H1 (cell line): ENCODE measurements around the gene TAS2R31.

Experiments used
- EP300 ChIP-seq, 2 experiments: IDR thresholded peaks; 1 replicate in 1 of 2; 2 replicates in 1 of 2; pipeline ENCODE4 v1.6.1; 2011 to 2012; ENCODE audit warnings: low read depth in 2 of 2, low read length in 2 of 2, mild to moderate bottlenecking in 2 of 2, borderline replicate concordance in 1 of 2, inconsistent platforms in 1 of 2, moderate library complexity in 1 of 2
- GABPA ChIP-seq: IDR thresholded peaks from 2 replicates; pipeline ENCODE4 v1.6.1; 2011; ENCODE audit warnings: mild to moderate bottlenecking, low read length, moderate library complexity, borderline replicate concordance; ENCODE audit not compliant: insufficient read depth
- HDAC2 ChIP-seq, 2 experiments: fragments of 300-600 bp in 1 of 2; sonication (generic) in 1 of 2; IDR thresholded peaks; 2 replicates each; pipeline ENCODE4 v1.6.1; 2011 to 2012; ENCODE audit warnings: low read depth in 2 of 2, low read length in 2 of 2, mild to moderate bottlenecking in 2 of 2, moderate library complexity in 2 of 2, borderline replicate concordance in 1 of 2, inconsistent platforms in 1 of 2
- HDAC6 ChIP-seq: IDR thresholded peaks from one replicate; pipeline ENCODE4 v1.7.1; 2012; ENCODE audit warnings: low read depth, mild to moderate bottlenecking, inconsistent platforms, low read length, moderate library complexity
- KDM1A ChIP-seq: fragments of 200-600, 300-600 bp; sonication (generic); IDR thresholded peaks from 2 replicates; pipeline ENCODE4 v1.7.1; 2016; ENCODE audit warnings: mild to moderate bottlenecking, low read length, borderline replicate concordance
- PHF8 ChIP-seq: fragments of 200-600 bp; sonication (generic); conservative IDR thresholded peaks from 2 replicates; pipeline ENCODE4 v1.7.1; 2012; ENCODE audit warnings: low read depth, mild to moderate bottlenecking, inconsistent platforms, low read length, moderate library complexity
- POLR2A ChIP-seq, 2 experiments: IDR thresholded peaks; 1 replicate in 1 of 2; 2 replicates in 1 of 2; pipeline ENCODE4 v1.6.1; 2011; ENCODE audit warnings: low read depth in 2 of 2, low read length in 2 of 2, mild to moderate bottlenecking in 2 of 2; ENCODE audit errors: control extremely low read depth in 1 of 2
- POU5F1 ChIP-seq: IDR thresholded peaks from 2 replicates; pipeline ENCODE4 v1.6.1; 2011; ENCODE audit warnings: low read depth, mild to moderate bottlenecking, low read length, moderate library complexity
- RAD21 ChIP-seq, 2 experiments: IDR thresholded peaks in 1 of 2; conservative IDR thresholded peaks in 1 of 2; 2 replicates each; pipeline ENCODE4 v1.6.1; 2011; ENCODE audit warnings: low read depth in 2 of 2, low read length in 2 of 2, improper control_type of control experiment in 1 of 2, inconsistent platforms in 1 of 2, mild to moderate bottlenecking in 1 of 2, moderate library complexity in 1 of 2
- SIN3A ChIP-seq, 2 experiments: IDR thresholded peaks in 1 of 2; conservative IDR thresholded peaks in 1 of 2; 2 replicates each; pipeline ENCODE4 v1.6.1; 2011 to 2012; ENCODE audit warnings: low read length in 2 of 2, improper control_type of control experiment in 1 of 2, low read depth in 1 of 2, mild to moderate bottlenecking in 1 of 2
- SP1 ChIP-seq: IDR thresholded peaks from 2 replicates; pipeline ENCODE4 v1.6.1; 2011; ENCODE audit warnings: low read depth, low read length
- SRF ChIP-seq: IDR thresholded peaks from 2 replicates; pipeline ENCODE4 v1.6.1; 2011; ENCODE audit warnings: mild to moderate bottlenecking, low read depth, low read length, moderate library complexity
- ZNF274 ChIP-seq: IDR thresholded peaks from 2 replicates; pipeline ENCODE4 v1.7.0; 2012; ENCODE audit warnings: low read length, borderline replicate concordance; ENCODE audit errors: extremely low read depth
- TF ChIP-seq, protein P1 (sequence below), 3 experiments: IDR thresholded peaks; 1 replicate in 2 of 3; 2 replicates in 1 of 3; pipeline versions ENCODE4 v1.5.1 to v1.6.1; 2011; ENCODE audit warnings: low read length in 3 of 3, mild to moderate bottlenecking in 3 of 3, inconsistent platforms in 2 of 3, low read depth in 1 of 3, moderate library complexity in 1 of 3; ENCODE audit not compliant: insufficient read depth in 1 of 3; ENCODE audit errors: control extremely low read depth in 1 of 3

DNA sequence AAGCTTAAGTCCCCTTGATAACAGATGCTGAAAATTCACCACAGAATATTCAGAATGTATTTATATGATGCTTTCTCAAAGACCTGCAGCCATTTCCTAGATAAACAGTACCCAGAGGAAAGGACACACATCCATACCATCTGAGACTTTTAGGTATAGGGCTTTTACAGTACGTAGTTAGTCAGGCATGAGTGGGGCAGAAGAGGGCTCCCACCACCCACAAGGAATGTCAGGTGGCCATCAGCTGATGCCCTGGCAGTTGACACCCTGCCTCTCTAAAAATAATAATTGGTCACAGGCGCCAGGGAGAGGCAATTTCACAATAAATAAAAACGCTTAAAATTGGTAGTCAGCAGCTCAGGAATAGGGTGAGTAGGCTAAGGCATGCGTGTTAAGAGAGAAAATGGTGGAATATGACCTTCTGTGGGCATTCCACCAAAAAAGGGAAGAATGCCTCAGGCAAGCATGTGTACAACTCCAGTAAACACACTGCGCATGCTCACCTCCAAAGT, 38.7 kb upstream of the TAS2R31 start:
- TF ChIP-seq SIN3A (conservative IDR thresholded peaks at IDR 0.05 in 1 of 2, IDR thresholded peaks at IDR 0.05 in 1 of 2; ENCODE audit: low read depth in 1 of 2, low read length in 2 of 2) (no peak), RAD21 (IDR thresholded peaks at IDR 0.05 in 1 of 2, conservative IDR thresholded peaks at IDR 0.05 in 1 of 2; ENCODE audit: low read depth in 2 of 2, low read length in 2 of 2) (no peak), GABPA (no peak), POU5F1 (no peak), KDM1A (no peak), ZNF274 (no peak), PHF8 (no peak), HDAC6 (no peak), POLR2A (IDR thresholded peaks at IDR 0.05; ENCODE audit: control extremely low read depth in 1 of 2, low read depth in 2 of 2, low read length in 2 of 2) (no peak), SRF (no peak), HDAC2 (IDR thresholded peaks at IDR 0.05; ENCODE audit: borderline replicate concordance in 1 of 2, low read depth in 2 of 2, low read length in 2 of 2) (no peak), EP300 (IDR thresholded peaks at IDR 0.05; ENCODE audit: borderline replicate concordance in 1 of 2, low read depth in 2 of 2, low read length in 2 of 2) (no peak), SP1 (no peak)
- TF ChIP-seq, protein P1, sequence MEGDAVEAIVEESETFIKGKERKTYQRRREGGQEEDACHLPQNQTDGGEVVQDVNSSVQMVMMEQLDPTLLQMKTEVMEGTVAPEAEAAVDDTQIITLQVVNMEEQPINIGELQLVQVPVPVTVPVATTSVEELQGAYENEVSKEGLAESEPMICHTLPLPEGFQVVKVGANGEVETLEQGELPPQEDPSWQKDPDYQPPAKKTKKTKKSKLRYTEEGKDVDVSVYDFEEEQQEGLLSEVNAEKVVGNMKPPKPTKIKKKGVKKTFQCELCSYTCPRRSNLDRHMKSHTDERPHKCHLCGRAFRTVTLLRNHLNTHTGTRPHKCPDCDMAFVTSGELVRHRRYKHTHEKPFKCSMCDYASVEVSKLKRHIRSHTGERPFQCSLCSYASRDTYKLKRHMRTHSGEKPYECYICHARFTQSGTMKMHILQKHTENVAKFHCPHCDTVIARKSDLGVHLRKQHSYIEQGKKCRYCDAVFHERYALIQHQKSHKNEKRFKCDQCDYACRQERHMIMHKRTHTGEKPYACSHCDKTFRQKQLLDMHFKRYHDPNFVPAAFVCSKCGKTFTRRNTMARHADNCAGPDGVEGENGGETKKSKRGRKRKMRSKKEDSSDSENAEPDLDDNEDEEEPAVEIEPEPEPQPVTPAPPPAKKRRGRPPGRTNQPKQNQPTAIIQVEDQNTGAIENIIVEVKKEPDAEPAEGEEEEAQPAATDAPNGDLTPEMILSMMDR (IDR thresholded peaks at IDR 0.05; ENCODE audit: control extremely low read depth in 1 of 3, insufficient read depth in 1 of 3, low read depth in 1 of 3, low read length in 3 of 3) = no peak
